ENCODE measurements around the gene NFATC2. TPM values are rescaled to one million over a fixed set of nuclear protein-coding genes. Genes with fewer than 3 reads are reported as not detected.

NFATC2 gene
- total RNA-seq, 1 experiment from 2014 or later: 0.07 TPM

GRCh38 chr20:51358032-51358724 is 184.3 kb downstream of the NFATC2 start:
- ChIA-PET POLR2A (interaction anchor here (0.5 to 1.1 kb wide), 2 partner anchors 8 to 173 kb away, joined by 3 read pairs; no protein-coding TSS in a partner anchor), CTCF (interaction anchor here (0.8 to 1.9 kb wide), 7 partner anchors 9 to 725 kb away, joined by 3 to 6 read pairs (median 4); no protein-coding TSS in a partner anchor)
- no peak for DNase-seq (ENCODE audit: unreplicated experiment)
- Mint-ChIP-seq H3K27ac (ENCODE audit: low read depth, unreplicated experiment) (no peak overlapping the region), H3K36me3 (ENCODE audit: insufficient read depth, unreplicated experiment) (no peaks in the 10 kb centered on the region), H3K27me3 (ENCODE audit: insufficient read depth, unreplicated experiment) (no peaks in the 10 kb centered on the region), H3K9me3 (ENCODE audit: unreplicated experiment) (no peaks in the 10 kb centered on the region), H3K4me3 (ENCODE audit: unreplicated experiment) (no peak overlapping the region), H3K4me1 (ENCODE audit: insufficient read depth, unreplicated experiment) (peaks cover 13% of the 10 kb centered on the region)
- intact Hi-C loops (cut with micrococcal nuclease): no loop called here
- no TSS peak for BruUV-seq (replicated peaks)
- TF ChIP-seq, protein P1, sequence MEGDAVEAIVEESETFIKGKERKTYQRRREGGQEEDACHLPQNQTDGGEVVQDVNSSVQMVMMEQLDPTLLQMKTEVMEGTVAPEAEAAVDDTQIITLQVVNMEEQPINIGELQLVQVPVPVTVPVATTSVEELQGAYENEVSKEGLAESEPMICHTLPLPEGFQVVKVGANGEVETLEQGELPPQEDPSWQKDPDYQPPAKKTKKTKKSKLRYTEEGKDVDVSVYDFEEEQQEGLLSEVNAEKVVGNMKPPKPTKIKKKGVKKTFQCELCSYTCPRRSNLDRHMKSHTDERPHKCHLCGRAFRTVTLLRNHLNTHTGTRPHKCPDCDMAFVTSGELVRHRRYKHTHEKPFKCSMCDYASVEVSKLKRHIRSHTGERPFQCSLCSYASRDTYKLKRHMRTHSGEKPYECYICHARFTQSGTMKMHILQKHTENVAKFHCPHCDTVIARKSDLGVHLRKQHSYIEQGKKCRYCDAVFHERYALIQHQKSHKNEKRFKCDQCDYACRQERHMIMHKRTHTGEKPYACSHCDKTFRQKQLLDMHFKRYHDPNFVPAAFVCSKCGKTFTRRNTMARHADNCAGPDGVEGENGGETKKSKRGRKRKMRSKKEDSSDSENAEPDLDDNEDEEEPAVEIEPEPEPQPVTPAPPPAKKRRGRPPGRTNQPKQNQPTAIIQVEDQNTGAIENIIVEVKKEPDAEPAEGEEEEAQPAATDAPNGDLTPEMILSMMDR (IDR thresholded peaks at IDR 0.05; ENCODE audit: unreplicated experiment): no peak

- intact Hi-C loops (cut with micrococcal nuclease): no loop called here
- no TSS peak for BruUV-seq (replicated peaks)
- no peaks in the 10 kb centered on the region for H3K36me3 Mint-ChIP-seq (ENCODE audit: insufficient read depth, unreplicated experiment)
- ChIA-PET CTCF (interaction anchor here (3.6 kb wide), 1 partner anchor 30 kb away, joined by 17 read pairs; no protein-coding TSS in a partner anchor), POLR2A (no interaction called here)
- H3K4me3 Mint-ChIP-seq (ENCODE audit: unreplicated experiment): no peak overlapping the region
- DNase-seq (ENCODE audit: unreplicated experiment): no peak
- TF ChIP-seq, protein P1 (IDR thresholded peaks at IDR 0.05; ENCODE audit: unreplicated experiment): no peak
- no peaks in the 10 kb centered on the region for H3K27me3 Mint-ChIP-seq (ENCODE audit: insufficient read depth, unreplicated experiment)
- H3K4me1 Mint-ChIP-seq (ENCODE audit: insufficient read depth, unreplicated experiment): peaks cover 13% of the 10 kb centered on the region
- no peak overlapping the region for H3K27ac Mint-ChIP-seq (ENCODE audit: low read depth, unreplicated experiment)
- H3K9me3 Mint-ChIP-seq (ENCODE audit: unreplicated experiment): no peaks in the 10 kb centered on the region
These were observed 185.0 kb downstream of the NFATC2 start for GRCh38 chr20:51357543-51357942.

DNA sequence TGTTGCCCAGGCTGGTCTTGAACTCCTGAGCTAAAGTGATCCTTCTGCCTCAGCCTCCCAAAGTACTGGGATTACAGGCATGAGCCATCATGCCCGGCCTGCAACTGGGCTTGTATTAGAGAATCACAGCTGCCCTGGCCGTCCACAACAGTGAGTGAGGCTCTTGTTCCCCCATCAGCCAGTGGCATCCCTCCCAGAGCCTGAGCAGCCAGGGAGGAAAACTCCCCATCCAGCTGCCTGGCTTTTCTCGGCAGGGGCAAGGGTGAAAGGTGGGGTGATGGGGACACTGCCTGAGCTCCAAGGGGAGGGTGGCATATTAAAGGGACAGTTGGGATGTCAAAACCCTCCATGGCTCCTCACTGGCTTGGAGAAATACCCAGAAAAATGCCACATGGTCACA is 185.6 kb downstream of the NFATC2 start:
- ChIA-PET CTCF (interaction anchor here (0.6 to 3.6 kb wide), 5 partner anchors 16 to 1204 kb away, joined by 3 to 17 read pairs (median 3); partner anchors contain the start of gene PEDS1), POLR2A (no interaction called here)
- H3K27me3 Mint-ChIP-seq (ENCODE audit: insufficient read depth, unreplicated experiment): no peaks in the 10 kb centered on the region
- BruUV-seq (replicated peaks): no TSS peak
- TF ChIP-seq, protein P1 (IDR thresholded peaks at IDR 0.05; ENCODE audit: unreplicated experiment): no peak
- H3K36me3 Mint-ChIP-seq (ENCODE audit: insufficient read depth, unreplicated experiment): no peaks in the 10 kb centered on the region
- DNase-seq (ENCODE audit: unreplicated experiment): no peak
- peaks cover 13% of the 10 kb centered on the region for H3K4me1 Mint-ChIP-seq (ENCODE audit: insufficient read depth, unreplicated experiment)
- no peaks in the 10 kb centered on the region for H3K9me3 Mint-ChIP-seq (ENCODE audit: unreplicated experiment)
- intact Hi-C loops (cut with micrococcal nuclease): no loop called here
- H3K27ac Mint-ChIP-seq (ENCODE audit: low read depth, unreplicated experiment): no peak overlapping the region
- H3K4me3 Mint-ChIP-seq (ENCODE audit: unreplicated experiment): no peak overlapping the region

DNA sequence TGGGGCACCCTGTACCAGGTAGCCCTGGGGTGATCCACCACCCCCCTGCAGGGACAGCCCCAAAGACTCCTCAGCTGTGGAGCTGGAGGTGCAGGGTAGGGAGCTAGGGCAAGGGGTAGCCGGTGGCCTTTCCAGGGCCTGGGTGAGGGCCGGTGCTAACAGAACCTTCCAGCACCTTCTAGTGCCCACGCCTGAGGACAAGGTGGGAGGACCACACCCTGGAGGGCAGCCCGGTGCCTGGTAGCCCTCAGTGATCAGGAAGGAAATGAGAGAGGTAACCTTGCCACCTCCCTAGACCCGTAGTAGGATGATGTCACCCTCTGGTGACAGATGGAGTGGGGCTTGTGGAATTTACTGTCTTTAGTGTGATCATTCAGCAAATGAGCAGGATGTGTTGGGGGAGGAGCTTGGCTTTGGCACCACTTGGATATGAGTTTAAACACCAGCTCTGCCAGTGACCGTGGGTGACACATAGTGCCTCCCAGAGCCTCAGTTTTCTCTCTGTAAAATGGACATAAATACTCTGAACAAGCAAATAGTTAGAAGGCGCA is 187.7 kb downstream of the NFATC2 start:
- CTCF ChIA-PET: interaction anchor here (0.6 to 3.6 kb wide), 6 partner anchors 18 to 726 kb away, joined by 3 to 17 read pairs (median 4); no protein-coding TSS in a partner anchor
- Mint-ChIP-seq H3K4me1 (ENCODE audit: insufficient read depth, unreplicated experiment) (no peaks in the 10 kb centered on the region), H3K27me3 (ENCODE audit: insufficient read depth, unreplicated experiment) (no peaks in the 10 kb centered on the region), H3K9me3 (ENCODE audit: unreplicated experiment) (no peaks in the 10 kb centered on the region), H3K4me3 (ENCODE audit: unreplicated experiment) (no peak overlapping the region), H3K36me3 (ENCODE audit: insufficient read depth, unreplicated experiment) (no peaks in the 10 kb centered on the region), H3K27ac (ENCODE audit: low read depth, unreplicated experiment) (no peak overlapping the region)
- TF ChIP-seq, protein P1 (IDR thresholded peaks at IDR 0.05; ENCODE audit: unreplicated experiment): no peak
- DNase-seq (ENCODE audit: unreplicated experiment): no peak
- POLR2A ChIA-PET: interaction anchor here (0.7 kb wide), 1 partner anchor 412 kb away, joined by 4 read pairs; no protein-coding TSS in a partner anchor
- no TSS peak for BruUV-seq (replicated peaks)
- intact Hi-C loops (cut with micrococcal nuclease): no loop called here
